C4-2B (cell line): ENCODE results near the gene HPD.

Experiments
- H3K27ac ChIP-seq: fragments of 450-650 bp; 2 replicates; pipeline ENCODE4 v1.5.1; 2017
- CTCF ChIP-seq: fragments of 450-650 bp; conservative IDR thresholded peaks from 2 replicates; pipeline ENCODE4 v1.5.1; 2017; ENCODE audit warnings: mild to moderate bottlenecking
- ZFX ChIP-seq: fragments of 450-650 bp; IDR thresholded peaks from 2 replicates; pipeline ENCODE4 v1.6.1; 2017

The HPD gene

GRCh38 chr12:121829250-121829918 is 29.3 kb downstream of the HPD start:
- TF ChIP-seq ZFX (no peak), CTCF (no peak)
- H3K27ac ChIP-seq = no peak overlapping the region

DNA sequence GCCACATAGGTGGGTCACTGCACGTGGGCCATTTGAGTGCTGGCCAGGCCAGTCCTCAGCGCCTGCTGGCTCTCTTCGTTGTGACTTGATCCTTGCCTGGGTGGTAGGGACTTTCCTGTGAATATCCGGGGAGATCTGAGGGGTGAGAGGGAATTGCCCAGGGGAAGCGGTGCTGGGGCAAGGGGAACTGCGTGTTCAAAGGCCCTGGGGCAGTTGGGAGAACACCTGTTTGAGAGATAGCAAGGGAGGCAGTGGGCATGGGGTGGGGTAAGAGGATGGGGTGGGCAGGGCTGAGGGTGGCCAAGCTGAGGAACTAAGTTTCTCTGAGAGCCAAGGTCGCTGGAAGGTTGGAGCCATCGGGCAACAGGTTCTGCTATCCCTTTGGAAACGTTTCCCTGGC is 29.8 kb downstream of the HPD start:
- H3K27ac ChIP-seq = no peak overlapping the region

DNA sequence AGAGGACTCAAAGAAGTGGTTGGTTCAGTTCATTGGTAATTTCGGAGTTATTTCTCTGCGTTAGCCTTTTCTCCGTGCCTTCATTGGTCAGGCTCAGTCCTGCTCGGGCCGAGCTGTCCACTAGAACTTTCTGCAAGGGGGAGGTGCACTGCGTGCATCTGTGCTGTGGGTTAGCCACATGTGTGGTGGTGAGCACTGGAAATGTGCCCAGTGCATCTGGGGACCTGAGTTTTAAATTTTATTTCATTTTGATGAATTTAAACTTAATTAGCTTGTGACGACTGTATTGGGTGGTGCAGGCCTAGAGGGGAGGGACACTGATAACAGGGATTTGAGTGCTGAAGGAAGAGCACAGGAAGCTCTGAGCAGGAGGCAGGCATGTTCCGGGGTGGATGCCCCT is 30.4 kb downstream of the HPD start:
- no peak for TF ChIP-seq CTCF
- no peak for TF ChIP-seq ZFX
- no peak overlapping the region for H3K27ac ChIP-seq

More for the DNA sequence above, 29.8 kb downstream of the HPD start:
- no peak for TF ChIP-seq CTCF
- TF ChIP-seq ZFX = no peak

DNA sequence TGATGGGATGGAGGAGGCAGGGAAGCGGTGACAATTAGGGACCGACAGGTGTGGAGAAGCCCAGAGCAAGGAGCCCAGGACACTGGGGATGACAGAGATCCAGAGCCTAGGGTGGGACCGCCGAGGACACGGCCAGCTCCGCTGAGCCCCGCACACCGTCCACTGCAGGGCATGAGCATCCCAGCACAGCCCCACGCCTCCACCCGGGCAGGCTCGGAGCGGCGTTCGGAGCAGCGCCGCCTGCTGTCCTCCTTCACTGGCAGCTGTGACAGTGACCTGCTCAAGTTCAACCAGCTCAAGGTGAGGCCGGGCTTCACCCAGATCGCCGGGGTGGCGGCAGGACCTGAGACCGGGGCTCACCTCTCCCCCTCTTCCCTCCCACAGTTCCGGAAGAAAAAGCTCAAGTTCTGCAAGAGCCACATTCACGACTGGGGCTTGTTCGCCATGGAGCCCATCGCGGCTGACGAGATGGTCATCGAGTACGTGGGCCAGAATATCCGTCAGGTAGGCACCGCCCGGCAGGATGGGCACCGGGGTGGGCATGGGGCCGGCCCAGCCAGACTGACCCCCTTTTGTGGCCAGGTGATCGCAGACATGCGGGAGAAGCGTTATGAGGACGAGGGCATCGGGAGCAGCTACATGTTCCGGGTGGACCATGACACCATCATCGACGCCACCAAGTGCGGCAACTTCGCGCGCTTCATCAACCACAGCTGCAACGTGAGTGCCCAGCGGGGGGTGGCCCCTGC is 31.1 kb downstream of the HPD start:
- no peak for TF ChIP-seq ZFX
- TF ChIP-seq CTCF = no peak
- H3K27ac ChIP-seq = no peak overlapping the region

GRCh38 chr12:121826318-121827150 is 32.1 kb downstream of the HPD start:
- no peak for TF ChIP-seq ZFX
- TF ChIP-seq CTCF = no peak
- no peak overlapping the region for H3K27ac ChIP-seq

- no peak for TF ChIP-seq ZFX
- TF ChIP-seq CTCF = no peak
- H3K27ac ChIP-seq = no peak overlapping the region
Observed at GRCh38 chr12:121825041-121825523, 33.6 kb downstream of the HPD start.
